H9 (cell line): ENCODE data around the gene SRD5A3. TPM values are rescaled to one million over a fixed set of nuclear protein-coding genes. Genes with fewer than 3 reads are reported as not detected.

Experiments used
- DNase-seq: peaks from one replicate; pipeline ENCODE4 v3.0.0-alpha.2; 2017
- H2AFZ ChIP-seq: one replicate; pipeline ENCODE4 v1.6.1; 2013; ENCODE audit warnings: mild to moderate bottlenecking, low read length, control low read depth, moderate library complexity
- H2AK5ac ChIP-seq: 2 replicates; pipeline ENCODE4 v1.6.1; 2013; ENCODE audit warnings: low read length, control low read depth, mixed read lengths; ENCODE audit not compliant: insufficient read length
- H2BK120ac ChIP-seq: one replicate; pipeline ENCODE4 v1.6.1; 2013; ENCODE audit warnings: low read depth, mild to moderate bottlenecking, low read length, control low read depth, inconsistent platforms; ENCODE audit not compliant: poor library complexity, severe bottlenecking
- H2BK12ac ChIP-seq: 2 replicates; pipeline ENCODE4 v1.6.1; 2013; ENCODE audit warnings: low read length, control low read depth, mixed read lengths, low read depth; ENCODE audit not compliant: insufficient read length
- H2BK15ac ChIP-seq: 2 replicates; pipeline ENCODE4 v1.6.1; 2013; ENCODE audit warnings: low read depth, low read length, control low read depth
- H2BK20ac ChIP-seq: one replicate; pipeline ENCODE4 v1.6.1; 2013; ENCODE audit warnings: low read depth, mild to moderate bottlenecking, low read length, control low read depth, inconsistent platforms; ENCODE audit not compliant: poor library complexity, severe bottlenecking
- H2BK5ac ChIP-seq: 2 replicates; pipeline ENCODE4 v1.6.1; 2013; ENCODE audit warnings: low read length, control low read depth, mixed read lengths; ENCODE audit not compliant: insufficient read length
- H3K14ac ChIP-seq: 2 replicates; pipeline ENCODE4 v1.6.1; 2013; ENCODE audit warnings: low read length, control low read depth; ENCODE audit not compliant: insufficient read depth
- H3K18ac ChIP-seq: 2 replicates; pipeline ENCODE4 v1.6.1; 2013; ENCODE audit warnings: low read depth, mild to moderate bottlenecking, mixed read lengths, low read length, control low read depth; ENCODE audit not compliant: insufficient read length
- H3K23ac ChIP-seq: 2 replicates; pipeline ENCODE4 v1.6.1; 2013; ENCODE audit warnings: low read length, control low read depth, mixed read lengths, low read depth; ENCODE audit not compliant: insufficient read length
- H3K23me2 ChIP-seq: 2 replicates; pipeline ENCODE4 v1.6.1; 2013; ENCODE audit warnings: low read depth, mild to moderate bottlenecking, mixed read lengths, low read length, control low read depth; ENCODE audit not compliant: insufficient read length, poor library complexity, severe bottlenecking
- H3K27ac ChIP-seq: 2 replicates; pipeline ENCODE4 v1.5.1; 2013; ENCODE audit warnings: low read length, control low read depth, mixed read lengths, low read depth; ENCODE audit not compliant: insufficient read length
- H3K27me3 ChIP-seq: 2 replicates; pipeline ENCODE4 v1.6.1; 2013; ENCODE audit warnings: low read length, control low read depth, inconsistent platforms; ENCODE audit not compliant: insufficient read depth
- H3K4ac ChIP-seq: 2 replicates; pipeline ENCODE4 v1.6.1; 2013; ENCODE audit warnings: low read depth, mild to moderate bottlenecking, control low read depth, inconsistent platforms, low read length, moderate library complexity
- H3K4me1 ChIP-seq: 2 replicates; pipeline ENCODE4 v1.6.1; 2013; ENCODE audit warnings: low read length, control low read depth, inconsistent platforms; ENCODE audit not compliant: insufficient read depth
- H3K4me2 ChIP-seq: 2 replicates; pipeline ENCODE4 v1.6.1; 2013; ENCODE audit warnings: low read length, control low read depth, mixed read lengths; ENCODE audit not compliant: insufficient read length, insufficient read depth
- H3K56ac ChIP-seq: 2 replicates; pipeline ENCODE4 v1.6.1; 2013; ENCODE audit warnings: low read depth, mild to moderate bottlenecking, mixed read lengths, low read length, control low read depth; ENCODE audit not compliant: insufficient read length
- H3K79me1 ChIP-seq: 2 replicates; pipeline ENCODE4 v1.6.1; 2013; ENCODE audit warnings: low read depth, mild to moderate bottlenecking, moderate library complexity, low read length, control low read depth, inconsistent platforms; ENCODE audit not compliant: insufficient read depth, poor library complexity, severe bottlenecking
- H3K79me2 ChIP-seq: 2 replicates; pipeline ENCODE4 v1.6.1; 2013; ENCODE audit warnings: low read length, control low read depth, inconsistent platforms; ENCODE audit not compliant: insufficient read depth
- H3K9ac ChIP-seq: 2 replicates; pipeline ENCODE4 v1.6.1; 2013; ENCODE audit warnings: low read length, control low read depth, mixed read lengths; ENCODE audit not compliant: insufficient read length; ENCODE audit errors: extremely low read depth
- H3K9me3 ChIP-seq: one replicate; pipeline ENCODE4 v1.6.1; 2013; ENCODE audit warnings: low read depth, low read length, inconsistent platforms; ENCODE audit not compliant: control insufficient read depth
- H3T11ph ChIP-seq: one replicate; pipeline ENCODE4 v1.6.1; 2013; ENCODE audit warnings: mild to moderate bottlenecking, low read length, control low read depth, inconsistent platforms
- H4K20me1 ChIP-seq: one replicate; pipeline ENCODE4 v1.6.1; 2013; ENCODE audit not compliant: control insufficient read depth, insufficient read length, insufficient read depth
- H4K5ac ChIP-seq: 2 replicates; pipeline ENCODE4 v1.6.1; 2013; ENCODE audit warnings: low read depth, mild to moderate bottlenecking, mixed read lengths, low read length, control low read depth; ENCODE audit not compliant: insufficient read length
- H4K8ac ChIP-seq: replicated peaks from 2 replicates; pipeline ENCODE4 v1.6.1; 2013; ENCODE audit warnings: low read length, control low read depth, mixed read lengths, low read depth; ENCODE audit not compliant: insufficient read length
- H4K91ac ChIP-seq: 2 replicates; pipeline ENCODE4 v1.6.1; 2013; ENCODE audit warnings: low read depth, mild to moderate bottlenecking, moderate library complexity, mixed read lengths, low read length, control low read depth; ENCODE audit not compliant: insufficient read length
- H3K27ac Mint-ChIP-seq, 3 experiments: 2 replicates in 2 of 3; 3 replicates in 1 of 3; pipeline ENCODE4 v1.8.0; 2020 to 2021; ENCODE audit warnings: mixed read lengths in 3 of 3, mild to moderate bottlenecking in 1 of 3, moderate library complexity in 1 of 3
- H3K27me3 Mint-ChIP-seq: 2 replicates; pipeline ENCODE4 v1.8.0; 2021; ENCODE audit warnings: low read depth, mild to moderate bottlenecking, moderate library complexity, mixed read lengths
- H3K36me3 Mint-ChIP-seq, 3 experiments: 2 replicates in 2 of 3; 3 replicates in 1 of 3; pipeline ENCODE4 v1.8.0; 2020 to 2021; ENCODE audit warnings: low read depth in 3 of 3, mixed read lengths in 3 of 3; ENCODE audit not compliant: insufficient read depth in 1 of 3
- H3K4me1 Mint-ChIP-seq, 2 experiments: 2 replicates each; pipeline ENCODE4 v1.8.0; 2020; ENCODE audit warnings: mixed read lengths in 2 of 2
- H3K4me3 Mint-ChIP-seq, 2 experiments: 2 replicates in 1 of 2; 3 replicates in 1 of 2; pipeline ENCODE4 v1.8.0; 2020 to 2021; ENCODE audit warnings: mild to moderate bottlenecking in 2 of 2, mixed read lengths in 2 of 2, moderate library complexity in 1 of 2
- H3K9me3 Mint-ChIP-seq, 2 experiments: 2 replicates in 1 of 2; 3 replicates in 1 of 2; pipeline ENCODE4 v1.8.0; 2020; ENCODE audit warnings: mild to moderate bottlenecking in 2 of 2, mixed read lengths in 2 of 2, moderate library complexity in 1 of 2
- WGBS: extraction: QIAGEN DNeasy Blood & Tissue Kit; methylation state at CpG from one replicate; pipeline ENCODE4 v1.1.7; 2013; ENCODE audit warnings: missing lambda C conversion rate, low lambda C conversion rate, mixed read lengths; ENCODE audit not compliant: insufficient read length; ENCODE audit errors: extremely low coverage; 5-methylcytosine and 5-hydroxymethylcytosine counted together
- total RNA-seq: library from RNA; stranded (reverse); gene quantifications from 2 replicates; pipeline ENCODE4 v1.2.1, GENCODE V29; 2021
- TF ChIP-seq, protein P1 (sequence below): fragments of 200-600 bp; sonication (generic); conservative IDR thresholded peaks from 3 replicates; pipeline ENCODE4 v1.8.0; 2021; ENCODE audit warnings: antibody characterized with exemption, mild to moderate bottlenecking

Gene SRD5A3
- total RNA-seq, 1 experiment from 2014 or later, result 35.0 TPM

DNA sequence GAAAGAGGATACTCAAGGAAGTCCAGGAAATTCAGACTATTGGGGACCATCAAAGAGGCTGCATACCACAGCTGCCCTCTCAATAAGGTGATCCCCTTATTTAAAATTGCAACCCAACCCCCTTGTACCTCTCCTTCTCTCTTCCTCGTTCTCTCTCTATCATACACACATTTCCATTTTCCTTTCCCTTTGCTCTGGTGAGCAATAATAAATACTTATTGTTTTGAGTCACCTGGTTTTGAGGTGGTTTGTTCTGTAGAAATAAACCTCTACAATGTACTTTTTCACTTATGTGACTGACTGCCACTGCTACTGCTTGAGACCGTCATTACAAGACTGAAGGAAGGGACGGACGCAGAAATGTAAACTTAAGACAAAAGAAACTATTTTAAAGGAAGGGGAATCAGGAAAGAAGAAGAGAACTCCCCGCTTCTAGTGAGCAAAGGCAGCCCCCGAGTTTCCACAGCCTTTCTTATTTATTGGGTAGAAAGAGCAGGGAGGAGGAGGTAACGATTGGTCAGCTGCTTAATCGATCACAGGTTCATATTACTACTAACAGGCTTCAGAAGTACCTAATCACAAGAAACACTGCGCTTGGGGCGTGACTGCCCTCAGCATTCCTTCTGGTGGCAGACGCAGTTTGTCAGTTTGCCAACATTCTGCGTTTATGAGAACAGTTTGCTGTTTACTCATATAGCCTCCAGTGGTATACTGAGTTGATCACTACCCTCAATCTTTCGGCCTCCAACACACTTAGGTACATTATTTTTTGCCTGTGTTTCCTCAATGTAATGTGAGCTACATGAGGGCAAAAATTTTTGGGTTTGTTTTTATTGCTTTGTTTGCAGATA is 32.8 kb downstream of the SRD5A3 start:
- Mint-ChIP-seq H3K4me1 (no peaks in the 10 kb centered on the region), H3K4me3 (no peak overlapping the region), H3K9me3 (no peaks in the 10 kb centered on the region; a peak in 1 of 5 replicates), H3K36me3 (no peaks in the 10 kb centered on the region; a peak in 1 of 7 replicates), H3K27ac (no peak overlapping the region; a peak in 1 of 7 replicates), H3K27me3 (no peaks in the 10 kb centered on the region)
- Histone ChIP-seq H4K5ac (no peak overlapping the region), H3K56ac (no peak overlapping the region), H3K23me2 (no peaks in the 10 kb centered on the region), H3K14ac (no peak overlapping the region), H2BK5ac (no peak overlapping the region), H3K4ac (no peak overlapping the region), H2BK15ac (no peak overlapping the region), H3K4me2 (no peak overlapping the region), H3K79me1 (no peaks in the 10 kb centered on the region), H2AK5ac (no peak overlapping the region), H2BK20ac (no peak overlapping the region), H4K8ac (no peak overlapping the region), H3K4me1 (no peaks in the 10 kb centered on the region), H3K79me2 (no peaks in the 10 kb centered on the region), H4K91ac (no peak overlapping the region), H3T11ph (no peak overlapping the region), H2AFZ (no peak overlapping the region), H3K27me3 (no peaks in the 10 kb centered on the region), H2BK120ac (no peak overlapping the region), H3K9ac (no peak overlapping the region), H2BK12ac (no peak overlapping the region), H3K9me3 (no peaks in the 10 kb centered on the region), H4K20me1 (no peaks in the 10 kb centered on the region), H3K18ac (no peak overlapping the region), H3K27ac (no peak overlapping the region), H3K23ac (no peak overlapping the region)
- DNase-seq, result no peak
- 100% methylated on average over 1 of the region's 13 CpGs for WGBS
- TF ChIP-seq, protein P1, sequence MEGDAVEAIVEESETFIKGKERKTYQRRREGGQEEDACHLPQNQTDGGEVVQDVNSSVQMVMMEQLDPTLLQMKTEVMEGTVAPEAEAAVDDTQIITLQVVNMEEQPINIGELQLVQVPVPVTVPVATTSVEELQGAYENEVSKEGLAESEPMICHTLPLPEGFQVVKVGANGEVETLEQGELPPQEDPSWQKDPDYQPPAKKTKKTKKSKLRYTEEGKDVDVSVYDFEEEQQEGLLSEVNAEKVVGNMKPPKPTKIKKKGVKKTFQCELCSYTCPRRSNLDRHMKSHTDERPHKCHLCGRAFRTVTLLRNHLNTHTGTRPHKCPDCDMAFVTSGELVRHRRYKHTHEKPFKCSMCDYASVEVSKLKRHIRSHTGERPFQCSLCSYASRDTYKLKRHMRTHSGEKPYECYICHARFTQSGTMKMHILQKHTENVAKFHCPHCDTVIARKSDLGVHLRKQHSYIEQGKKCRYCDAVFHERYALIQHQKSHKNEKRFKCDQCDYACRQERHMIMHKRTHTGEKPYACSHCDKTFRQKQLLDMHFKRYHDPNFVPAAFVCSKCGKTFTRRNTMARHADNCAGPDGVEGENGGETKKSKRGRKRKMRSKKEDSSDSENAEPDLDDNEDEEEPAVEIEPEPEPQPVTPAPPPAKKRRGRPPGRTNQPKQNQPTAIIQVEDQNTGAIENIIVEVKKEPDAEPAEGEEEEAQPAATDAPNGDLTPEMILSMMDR, result no peak
